Sigmoid colon (tissue), 7 donors: Measurements from ENCODE around the gene SNX20. TPM values are rescaled to one million over a fixed set of nuclear protein-coding genes. Genes with fewer than 3 reads are reported as not detected.

Experiments used
- DNase-seq: peaks from one replicate; pipeline ENCODE4 v3.0.0-alpha.2; 2019
- H3K27ac ChIP-seq, 4 donors: fragments of 200-600 bp; sonication (generic); one replicate each; pipeline ENCODE4 v1.5.1; 2016 to 2019; ENCODE audit warnings: mild to moderate bottlenecking in 1 of 4
- H3K27me3 ChIP-seq, 3 donors: fragments of 200-600 bp; sonication (generic); one replicate each; pipeline ENCODE4 v1.5.1; 2019; ENCODE audit warnings: mild to moderate bottlenecking in 1 of 3
- H3K36me3 ChIP-seq, 4 donors: fragments of 200-600 bp; sonication (generic); one replicate each; pipeline ENCODE4 v1.5.1; 2016 to 2019
- H3K4me1 ChIP-seq, 4 donors: fragments of 200-600 bp; sonication (generic); one replicate each; pipeline ENCODE4 v1.5.1; 2017 to 2019
- H3K4me3 ChIP-seq, 4 donors: fragments of 200-600 bp; sonication (generic); one replicate each; pipeline ENCODE4 v1.5.1; 2017 to 2019; ENCODE audit warnings: mild to moderate bottlenecking in 2 of 4, moderate library complexity in 1 of 4
- H3K9me3 ChIP-seq, 4 donors: fragments of 200-600 bp in 3 of 4; sonication (generic) in 3 of 4; one replicate each; pipeline versions ENCODE4 v1.5.1 to v1.6.1; 2013 to 2019
- EP300 ChIP-seq, 4 donors: sonication (generic); formaldehyde crosslinking; IDR thresholded peaks; one replicate each; pipeline ENCODE4 v1.6.1; 2017; ENCODE audit warnings: antibody characterized with exemption in 4 of 4
- POLR2A ChIP-seq, 2 donors: fragments of 450-650 bp; IDR thresholded peaks; one replicate each; pipeline ENCODE4 v1.6.1; 2016; ENCODE audit warnings: antibody characterized with exemption in 2 of 2, mild to moderate bottlenecking in 2 of 2, moderate library complexity in 2 of 2
- POLR2AphosphoS5 ChIP-seq, 4 donors: sonication (generic); formaldehyde crosslinking; IDR thresholded peaks; one replicate each; pipeline ENCODE4 v1.6.1; 2017; ENCODE audit warnings: antibody characterized with exemption in 4 of 4
- WGBS, 2 donors: extraction: QIAGEN DNeasy Blood & Tissue Kit; methylation state at CpG; one replicate each; pipeline ENCODE4 v1.1.7; 2013; 5-methylcytosine and 5-hydroxymethylcytosine counted together
- intact Hi-C: fragments of 100-400 bp; cut with DNase I; formaldehyde crosslinking; loops from one replicate; pipeline ENCODE4 v1.15.1; 2023
- polyA plus RNA-seq, 3 donors: library from polyadenylated mRNA; stranded (reverse); fragments of 200-250 nt; gene quantifications; one replicate each; pipeline ENCODE4 v1.2.3, GENCODE V29; 2013
- total RNA-seq, 4 donors: library from RNA; depleted of rRNA; stranded (reverse); fragments of >200 nt; gene quantifications; one replicate each; pipeline ENCODE4 v1.1.0, GENCODE V29; 2016
- TF ChIP-seq, protein P1 (sequence below), 4 experiments: fragments of 450-650 bp in 3 of 4; fragments of 200-600 bp in 1 of 4; IDR thresholded peaks; one replicate each; pipeline ENCODE4 v1.5.1; 2016 to 2019; ENCODE audit warnings: antibody characterized with exemption in 4 of 4, mild to moderate bottlenecking in 3 of 4, moderate library complexity in 2 of 4
- donor health status: healthy with polysubstance abuse.
- donor health status: Bipolar disorder and iron deficiency.
- donor health status: healthy.

Gene SNX20
- total and polyA plus RNA-seq, 7 donors = 0.60 to 9.3 (median 1.8) TPM

DNA sequence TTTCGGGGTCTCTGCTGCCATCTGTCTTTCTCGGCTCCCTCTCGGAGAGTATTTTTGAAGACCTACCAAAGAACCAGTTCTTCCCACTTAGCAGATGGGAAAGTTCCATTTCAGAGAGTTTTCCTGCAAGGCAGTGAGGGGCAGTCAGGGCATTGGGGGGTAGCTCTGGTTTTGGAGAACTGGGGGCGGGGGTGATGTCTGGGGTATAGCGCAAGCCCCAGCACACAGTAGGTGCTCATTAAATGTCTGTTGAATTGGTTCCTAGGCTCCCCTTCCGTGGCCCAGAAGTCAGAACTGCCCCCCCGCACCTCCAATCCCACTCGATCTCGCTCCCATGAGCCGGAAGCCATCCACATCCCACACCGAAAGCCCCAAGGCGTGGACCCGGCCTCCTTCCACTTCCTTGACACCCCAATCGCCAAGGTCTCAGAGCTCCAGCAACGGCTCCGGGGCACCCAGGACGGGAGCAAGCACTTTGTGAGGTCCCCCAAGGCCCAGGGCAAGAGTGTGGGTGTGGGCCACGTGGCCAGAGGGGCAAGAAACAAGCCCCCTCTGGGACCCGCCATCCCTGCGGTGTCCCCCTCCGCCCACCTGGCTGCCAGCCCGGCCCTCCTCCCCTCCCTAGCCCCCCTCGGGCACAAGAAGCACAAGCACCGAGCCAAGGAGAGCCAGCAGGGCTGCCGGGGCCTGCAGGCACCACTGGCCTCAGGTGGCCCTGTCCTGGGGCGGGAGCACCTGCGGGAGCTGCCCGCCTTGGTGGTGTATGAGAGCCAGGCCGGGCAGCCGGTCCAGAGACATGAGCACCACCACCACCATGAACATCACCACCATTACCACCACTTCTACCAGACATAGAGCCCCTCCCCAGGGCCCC is 47.9 kb downstream of the SNX20 start:
- TF ChIP-seq, protein P1, sequence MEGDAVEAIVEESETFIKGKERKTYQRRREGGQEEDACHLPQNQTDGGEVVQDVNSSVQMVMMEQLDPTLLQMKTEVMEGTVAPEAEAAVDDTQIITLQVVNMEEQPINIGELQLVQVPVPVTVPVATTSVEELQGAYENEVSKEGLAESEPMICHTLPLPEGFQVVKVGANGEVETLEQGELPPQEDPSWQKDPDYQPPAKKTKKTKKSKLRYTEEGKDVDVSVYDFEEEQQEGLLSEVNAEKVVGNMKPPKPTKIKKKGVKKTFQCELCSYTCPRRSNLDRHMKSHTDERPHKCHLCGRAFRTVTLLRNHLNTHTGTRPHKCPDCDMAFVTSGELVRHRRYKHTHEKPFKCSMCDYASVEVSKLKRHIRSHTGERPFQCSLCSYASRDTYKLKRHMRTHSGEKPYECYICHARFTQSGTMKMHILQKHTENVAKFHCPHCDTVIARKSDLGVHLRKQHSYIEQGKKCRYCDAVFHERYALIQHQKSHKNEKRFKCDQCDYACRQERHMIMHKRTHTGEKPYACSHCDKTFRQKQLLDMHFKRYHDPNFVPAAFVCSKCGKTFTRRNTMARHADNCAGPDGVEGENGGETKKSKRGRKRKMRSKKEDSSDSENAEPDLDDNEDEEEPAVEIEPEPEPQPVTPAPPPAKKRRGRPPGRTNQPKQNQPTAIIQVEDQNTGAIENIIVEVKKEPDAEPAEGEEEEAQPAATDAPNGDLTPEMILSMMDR (IDR thresholded peaks at IDR 0.05) = no peak
- TF ChIP-seq POLR2AphosphoS5 (IDR thresholded peaks at IDR 0.05) = no peak
- TF ChIP-seq EP300 (IDR thresholded peaks at IDR 0.05) = no peak
- no peak for TF ChIP-seq POLR2A (IDR thresholded peaks at IDR 0.05)
- H3K27ac ChIP-seq = no peak overlapping the region
- intact Hi-C loops = no loop called here
- DNase-seq = no peak
- no peaks in the 10 kb centered on the region for H3K9me3 ChIP-seq
- no peak overlapping the region for H3K4me3 ChIP-seq
- H3K4me1 ChIP-seq = peaks cover 0 to 5% (median 0%) of the 10 kb centered on the region in 4 donors
- WGBS, 2 donors = 93 to 95% methylated on average over 30 of the region's 30 CpGs
- H3K36me3 ChIP-seq = peaks cover 0 to 46% (median 19%) of the 10 kb centered on the region in 4 donors
- H3K27me3 ChIP-seq = no peaks in the 10 kb centered on the region

DNA sequence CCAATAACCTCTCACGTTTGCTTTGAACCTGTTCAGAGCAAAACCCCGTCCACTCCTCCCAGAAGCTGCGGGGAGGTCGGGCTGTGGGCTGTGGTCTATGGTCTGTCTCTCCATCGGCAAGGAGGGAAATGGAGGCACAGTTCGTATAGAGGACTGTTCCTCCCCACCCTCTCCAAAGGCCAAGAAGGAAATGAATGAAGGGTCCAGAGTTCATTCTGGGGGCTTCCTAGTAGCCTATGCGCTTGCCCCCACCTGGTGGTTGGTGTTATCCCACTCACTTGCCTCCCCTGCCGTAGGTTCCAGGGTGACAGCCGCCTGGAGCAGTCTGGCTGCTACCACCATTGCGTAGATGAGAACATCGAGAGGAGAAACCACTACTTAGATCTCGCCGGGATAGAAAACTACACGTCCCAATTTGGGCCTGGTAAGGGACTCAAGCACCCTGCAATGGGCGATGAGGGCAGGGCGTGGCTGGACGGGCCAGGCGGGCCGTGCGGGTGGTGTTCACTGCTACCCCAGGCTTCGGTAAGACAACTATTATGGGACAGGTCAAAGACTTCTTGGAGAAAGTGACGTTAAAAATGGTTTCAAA is 49.0 kb downstream of the SNX20 start:
- WGBS, 2 donors = 93 to 95% methylated on average over 22 of the region's 22 CpGs
- H3K27me3 ChIP-seq = no peaks in the 10 kb centered on the region
- H3K9me3 ChIP-seq = no peaks in the 10 kb centered on the region
- H3K27ac ChIP-seq = no peak overlapping the region
- no peak for DNase-seq
- H3K4me1 ChIP-seq = peaks cover 0 to 14% (median 8%) of the 10 kb centered on the region in 4 donors
- no peak for TF ChIP-seq POLR2A (IDR thresholded peaks at IDR 0.05)
- TF ChIP-seq, protein P1 (IDR thresholded peaks at IDR 0.05) = no peak
- TF ChIP-seq POLR2AphosphoS5 (IDR thresholded peaks at IDR 0.05) = no peak
- no peak for TF ChIP-seq EP300 (IDR thresholded peaks at IDR 0.05)
- H3K4me3 ChIP-seq = no peak overlapping the region
- intact Hi-C loops = no loop called here
- peaks cover 0 to 46% (median 20%) of the 10 kb centered on the region in 4 donors for H3K36me3 ChIP-seq

DNA sequence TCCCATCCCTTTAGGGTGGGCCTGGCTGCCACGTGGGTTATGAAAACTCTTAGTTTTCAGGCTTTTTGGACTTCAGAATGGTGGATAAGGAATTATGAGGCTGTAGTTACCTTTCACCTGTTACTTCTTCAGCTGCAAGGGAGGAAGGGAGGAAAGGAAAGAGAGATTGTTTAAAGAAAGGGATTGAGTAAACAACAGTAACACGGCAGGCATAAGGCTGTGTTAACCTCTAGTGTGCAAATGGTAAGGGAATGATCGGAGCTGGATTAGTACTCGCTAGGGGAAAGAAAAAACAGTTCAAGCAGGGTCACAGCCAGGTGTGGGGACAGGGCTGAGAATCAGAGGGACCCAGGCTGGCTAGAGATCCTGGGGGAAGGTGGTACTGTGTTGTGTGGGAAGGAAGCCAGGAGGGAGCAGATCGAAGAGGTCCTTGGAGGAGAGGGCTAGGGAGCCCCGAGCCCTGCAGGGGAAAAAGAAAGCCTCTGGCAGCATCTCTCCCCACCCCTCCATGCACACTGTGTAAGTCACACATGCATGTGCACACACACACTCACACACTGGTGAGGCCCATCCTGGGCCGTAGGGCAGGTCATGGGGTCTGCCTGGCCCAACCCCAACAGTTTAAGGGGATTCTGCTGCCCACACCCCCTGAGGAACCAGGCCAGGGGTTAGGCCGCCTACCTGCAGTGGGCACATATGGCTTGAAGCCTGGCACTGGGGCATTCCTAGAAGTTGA is 49.7 kb downstream of the SNX20 start:
- Histone ChIP-seq H3K27ac (no peak overlapping the region), H3K4me1 (peaks cover 0 to 20% (median 14%) of the 10 kb centered on the region in 4 donors), H3K27me3 (no peaks in the 10 kb centered on the region), H3K4me3 (no peak overlapping the region), H3K9me3 (no peaks in the 10 kb centered on the region), H3K36me3 (peaks cover 0 to 46% (median 20%) of the 10 kb centered on the region in 4 donors)
- WGBS, 2 donors = 44 to 70% methylated on average over 8 of the region's 8 CpGs
- TF ChIP-seq POLR2A (IDR thresholded peaks at IDR 0.05) = no peak
- TF ChIP-seq POLR2AphosphoS5 (IDR thresholded peaks at IDR 0.05) = no peak
- no peak for TF ChIP-seq EP300 (IDR thresholded peaks at IDR 0.05)
- TF ChIP-seq, protein P1 (IDR thresholded peaks at IDR 0.05) = no peak
- intact Hi-C loops = no loop called here
- no peak for DNase-seq

DNA sequence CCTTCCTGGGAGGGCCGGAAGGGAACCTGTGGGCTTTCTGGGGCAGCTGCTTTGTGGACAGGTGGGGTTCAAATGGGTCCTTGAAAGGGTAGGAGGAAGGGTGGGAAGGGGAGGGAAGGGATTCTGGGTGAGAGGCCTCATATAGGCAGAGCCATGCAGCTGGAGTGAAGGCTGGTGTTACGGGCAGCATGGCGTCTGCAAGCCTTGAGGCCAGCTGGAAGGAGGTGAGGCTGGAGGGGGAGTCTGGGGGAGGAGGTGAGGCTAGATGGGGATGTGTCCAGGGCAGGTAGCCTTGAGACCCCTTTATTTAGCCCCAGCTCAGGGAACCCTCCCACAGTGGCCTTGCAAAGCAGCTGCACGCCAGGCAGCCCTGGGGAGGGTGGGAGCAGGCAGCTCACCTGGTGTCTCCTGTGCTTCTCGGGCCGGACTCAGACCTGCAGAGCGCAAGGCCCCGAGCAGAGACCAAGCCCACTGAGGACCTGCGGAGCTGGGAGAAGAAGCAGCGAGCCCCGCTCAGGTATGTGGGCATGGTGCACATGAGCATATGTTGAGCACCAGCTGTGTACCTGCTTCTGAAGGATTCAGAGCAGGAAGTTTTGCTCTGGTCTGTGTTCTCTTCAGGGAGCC is 50.6 kb downstream of the SNX20 start:
- intact Hi-C loops = no loop called here
- peaks cover 0 to 51% (median 20%) of the 10 kb centered on the region in 4 donors for H3K36me3 ChIP-seq
- DNase-seq = no peak

More for the DNA sequence above, 50.6 kb downstream of the SNX20 start:
- H3K4me3 ChIP-seq = no peak overlapping the region
- WGBS, 2 donors = 96% methylated on average over 11 of the region's 11 CpGs
- no peaks in the 10 kb centered on the region for H3K27me3 ChIP-seq
- H3K27ac ChIP-seq = no peak overlapping the region
- peaks cover 0 to 28% (median 23%) of the 10 kb centered on the region in 4 donors for H3K4me1 ChIP-seq
- no peak for TF ChIP-seq POLR2A (IDR thresholded peaks at IDR 0.05)
- TF ChIP-seq, protein P1 (IDR thresholded peaks at IDR 0.05) = no peak
- TF ChIP-seq POLR2AphosphoS5 (IDR thresholded peaks at IDR 0.05) = no peak
- TF ChIP-seq EP300 (IDR thresholded peaks at IDR 0.05) = no peak
- no peaks in the 10 kb centered on the region for H3K9me3 ChIP-seq
